ENCODE measurements around the gene SMPD4. TPM values are rescaled to one million over a fixed set of nuclear protein-coding genes. Genes with fewer than 3 reads are reported as not detected.

SMPD4 gene
- total RNA-seq, 1 donor from 2014 or later: 92.3 TPM

Other genes with a start within 250 kb of the SMPD4 start
- gene RAB6C, start 201.9 kb downstream of the SMPD4 start, total RNA-seq: 0.07 TPM in 1 of 2 replicates, not detected in the other
- not detected in 2 replicates for gene POTEF, start 52.4 kb downstream of the SMPD4 start, total RNA-seq
- gene CCDC74B, start 36.5 kb downstream of the SMPD4 start, total RNA-seq: 0.52 and 1.8 TPM in 2 replicates
- gene MZT2B, start 660 bp upstream of the SMPD4 start, total RNA-seq: 289 and 294 TPM in 2 replicates
- not detected in 2 replicates for gene TUBA3E, start 16.8 kb upstream of the SMPD4 start, total RNA-seq
- gene IMP4, start 161.3 kb upstream of the SMPD4 start, total RNA-seq: 169 and 184 TPM in 2 replicates
- 66.9 and 68.9 TPM in 2 replicates for gene PTPN18, start 174.5 kb upstream of the SMPD4 start, total RNA-seq

Data from activated T-helper 1 cell treated with anti-CD3 and anti-CD28 coated beads, Interleukin-12 subunit alpha, Interleukin-12 subunit beta, Interleukin-2, Interleukin-4 antibody, amounts not matched to agents 30 ng/mL and 10 ng/mL and 1 ng/mL, durations not matched to agents 14 hours and 24 hours and 36 hours (primary cell).